HCT116 (cell line): ENCODE data around the gene FREY1. TPM values are rescaled to one million over a fixed set of nuclear protein-coding genes. Genes with fewer than 3 reads are reported as not detected.
"Not testable (repeated sequence)": the region's sequence is repeated elsewhere in the genome, so short reads cannot be mapped to it uniquely, and the experiment has no call there.

Experiments
- ATAC-seq: fragments of 200-7000 bp; cut with Tn5 transposase; 2 replicates; pipeline ENCODE4 v1.9.1; 2020; ENCODE audit warnings: mild to moderate bottlenecking, moderate library complexity
- BruUV-seq: library from RNA; stranded (reverse); fragments of 400-500 nt; replicated peaks from 2 replicates; lab custom pipeline; 2021; lab: Mats Ljungman, UMichigan
- CTCF ChIA-PET: fragments of 300-600 bp; sonication (Branson Sonifier 250); formaldehyde crosslinking; loops from one replicate; lab custom pipeline; 2021; ENCODE audit warnings: antibody characterized with exemption; lab: Charles Lee
- POLR2A ChIA-PET: fragments of 300-600, 350-600 bp; sonication (Branson Sonifier 250); formaldehyde crosslinking; loops from one replicate; lab custom pipeline; 2021; ENCODE audit warnings: antibody characterized with exemption; lab: Charles Lee
- RAD21 ChIA-PET, 2 experiments: fragments of 300-600 bp; sonication (Branson Sonifier 250); formaldehyde crosslinking; loops; one replicate each; lab custom pipeline; 2023; ENCODE audit warnings: low total read pairs in 2 of 2; ENCODE audit not compliant: uncharacterized antibody in 2 of 2, unreplicated experiment in 2 of 2, low non-redundant PET in 1 of 2; lab: Charles Lee
- DNase-seq: peaks from one replicate; pipeline ENCODE4 v3.0.0-alpha.2; 2010; ENCODE audit warnings: low read depth, low spot score
- H2AFZ ChIP-seq: fragments of 200-600 bp; shearing (Covaris generic), sonication (generic); 2 replicates; pipeline ENCODE4 v1.6.1; 2017; ENCODE audit warnings: low read depth, mixed run types, mixed read lengths, antibody characterized with exemption, low read length; ENCODE audit not compliant: poor library complexity, severe bottlenecking
- H3K27ac ChIP-seq: 2 replicates; pipeline ENCODE4 v1.5.1; 2012; ENCODE audit warnings: low read depth, low read length
- H3K27me3 ChIP-seq: fragments of 200-600 bp; sonication (generic); 2 replicates; pipeline ENCODE4 v1.6.1; 2016; ENCODE audit warnings: mixed run types, low read length, mixed read lengths; ENCODE audit not compliant: insufficient read depth
- H3K36me3 ChIP-seq, 2 experiments: fragments of 200-500 bp in 1 of 2; fragments of 200-600 bp in 1 of 2; sonication (Bioruptor generic) in 1 of 2; sonication (generic) in 1 of 2; 2 replicates each; pipeline versions ENCODE4 v1.5.1 to v1.6.1; 2014 to 2016; ENCODE audit warnings: low read length in 2 of 2, inconsistent platforms in 1 of 2, mixed read lengths in 1 of 2, mixed run types in 1 of 2; ENCODE audit not compliant: insufficient read depth in 2 of 2, control insufficient read depth in 1 of 2
- H3K4me1 ChIP-seq, 2 experiments: fragments of 200-600 bp in 1 of 2; sonication (generic) in 1 of 2; 2 replicates each; pipeline versions ENCODE4 v1.5.1 to v1.6.1; 2012 to 2017; ENCODE audit warnings: low read length in 2 of 2, inconsistent platforms in 1 of 2, mild to moderate bottlenecking in 1 of 2, mixed read lengths in 1 of 2, mixed run types in 1 of 2, moderate library complexity in 1 of 2; ENCODE audit not compliant: insufficient read depth in 2 of 2, control insufficient read depth in 1 of 2
- H3K4me2 ChIP-seq: fragments of 200-600 bp; sonication (generic); 2 replicates; pipeline ENCODE4 v1.6.1; 2017; ENCODE audit warnings: mixed run types, low read length, mixed read lengths
- H3K4me3 ChIP-seq, 2 experiments: fragments of 200-600 bp in 1 of 2; sonication (generic) in 1 of 2; replicated peaks in 1 of 2; 2 replicates each; pipeline ENCODE4 v1.5.1; 2011 to 2016; ENCODE audit warnings: low read length in 2 of 2, control low read depth in 1 of 2, low read depth in 1 of 2, mild to moderate bottlenecking in 1 of 2, mixed read lengths in 1 of 2, mixed run types in 1 of 2
- H3K79me2 ChIP-seq: fragments of 200-600 bp; sonication (generic); 2 replicates; pipeline ENCODE4 v1.6.1; 2017; ENCODE audit warnings: mild to moderate bottlenecking, mixed run types, low read length, moderate library complexity, mixed read lengths; ENCODE audit not compliant: insufficient read depth
- H3K9ac ChIP-seq: fragments of 200-600 bp; sonication (generic); 2 replicates; pipeline ENCODE4 v1.6.1; 2016; ENCODE audit warnings: low read length, mixed read lengths
- H3K9me2 ChIP-seq: fragments of 200-600 bp; sonication (generic), shearing (Covaris generic); 2 replicates; pipeline ENCODE4 v1.6.1; 2017; ENCODE audit warnings: mixed run types, mild to moderate bottlenecking, moderate library complexity; ENCODE audit not compliant: insufficient read depth
- H3K9me3 ChIP-seq, 2 experiments: fragments of 200-500 bp in 1 of 2; fragments of 200-600 bp in 1 of 2; sonication (Bioruptor generic) in 1 of 2; sonication (generic) in 1 of 2; 2 replicates each; pipeline ENCODE4 v1.6.1; 2014 to 2017; ENCODE audit warnings: low read length in 2 of 2, mixed read lengths in 2 of 2, inconsistent platforms in 1 of 2, low read depth in 1 of 2, mild to moderate bottlenecking in 1 of 2, mixed run types in 1 of 2, moderate library complexity in 1 of 2; ENCODE audit not compliant: control insufficient read depth in 1 of 2, insufficient read depth in 1 of 2
- H4K20me1 ChIP-seq: fragments of 200-600 bp; sonication (generic), shearing (Covaris generic); 2 replicates; pipeline ENCODE4 v1.6.1; 2017; ENCODE audit warnings: mixed run types, mild to moderate bottlenecking, moderate library complexity; ENCODE audit not compliant: insufficient read depth
- CTCF ChIP-seq, 3 experiments: fragments of 200-600 bp in 1 of 3; sonication (generic) in 1 of 3; IDR thresholded peaks in 2 of 3; conservative IDR thresholded peaks in 1 of 3; 2 replicates each; pipeline ENCODE4 v1.5.1; 2012 to 2017; ENCODE audit warnings: low read depth in 2 of 3, low read length in 2 of 3, antibody characterized with exemption in 1 of 3, borderline replicate concordance in 1 of 3, control low read depth in 1 of 3, mild to moderate bottlenecking in 1 of 3, mixed read lengths in 1 of 3, mixed run types in 1 of 3, moderate library complexity in 1 of 3; ENCODE audit not compliant: insufficient read depth in 1 of 3
- EZH2 ChIP-seq: fragments of 200-600 bp; sonication (generic); IDR thresholded peaks from 2 replicates; pipeline ENCODE4 v1.6.1; 2017; ENCODE audit warnings: antibody characterized with exemption, mixed run types
- JUND ChIP-seq: IDR thresholded peaks from 2 replicates; pipeline ENCODE4 v1.6.1; 2012
- RAD21 ChIP-seq: IDR thresholded peaks from 2 replicates; pipeline ENCODE4 v1.6.1; 2012; ENCODE audit warnings: low read depth, mild to moderate bottlenecking
- ZFX ChIP-seq: fragments of 450-650 bp; IDR thresholded peaks from 2 replicates; pipeline ENCODE4 v1.6.1; 2017
- ZNF274 ChIP-seq: fragments of 200-500 bp; sonication (Bioruptor generic); IDR thresholded peaks from 2 replicates; pipeline ENCODE4 v1.6.1; 2014; ENCODE audit warnings: mild to moderate bottlenecking, low read depth, low read length, inconsistent platforms
- intact Hi-C: fragments of 100-400 bp; cut with micrococcal nuclease; formaldehyde crosslinking; loops from 2 replicates; pipeline ENCODE4 v1.10.0; 2022
- total RNA-seq: library from RNA; stranded (reverse); gene quantifications from one replicate; pipeline ENCODE4 v1.2.1, GENCODE V29; 2021; ENCODE audit not compliant: unreplicated experiment
- TF ChIP-seq, protein P1 (sequence below): IDR thresholded peaks from 2 replicates; pipeline ENCODE4 v1.6.1; 2011; ENCODE audit warnings: mild to moderate bottlenecking, low read length, moderate library complexity; ENCODE audit not compliant: insufficient replicate concordance; ENCODE audit errors: extremely low read depth

The FREY1 gene
- total RNA-seq, 1 experiment from 2014 or later = 0.96 TPM

- no peak for TF ChIP-seq CTCF (IDR thresholded peaks at IDR 0.05 in 2 of 3, conservative IDR thresholded peaks at IDR 0.05 in 1 of 3; ENCODE audit: borderline replicate concordance in 1 of 3, insufficient read depth in 1 of 3, low read depth in 2 of 3, low read length in 2 of 3)
- TF ChIP-seq, all 23 proteins: peak for 0
These were observed 882 bp downstream of the FREY1 start (continued) for GRCh38 chr11:45906096-45906682.

DNA sequence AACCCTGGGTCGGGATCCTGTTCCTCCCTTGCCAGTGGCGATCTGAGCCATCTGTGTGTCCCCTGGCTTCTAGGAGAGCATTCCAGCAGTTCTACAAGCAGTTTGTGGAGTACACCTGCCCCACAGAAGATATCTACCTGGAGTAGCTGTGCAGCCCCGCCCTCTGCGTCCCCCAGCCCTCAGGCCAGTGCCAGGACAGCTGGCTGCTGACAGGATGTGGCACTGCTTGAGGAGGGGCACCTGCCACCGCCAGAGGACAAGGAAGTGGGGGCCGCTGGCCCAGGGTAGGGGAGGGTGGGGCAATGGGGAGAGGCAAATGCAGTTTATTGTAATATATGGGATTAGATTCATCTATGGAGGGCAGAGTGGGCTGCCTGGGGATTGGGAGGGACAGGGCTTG lies 1.5 kb downstream of the FREY1 start:
- intact Hi-C loops, H3K79me2 ChIP-seq, CTCF ChIA-PET, ATAC-seq, H3K27me3 ChIP-seq, H3K9ac ChIP-seq, H2AFZ ChIP-seq, DNase-seq, RAD21 ChIA-PET, H4K20me1 ChIP-seq, BruUV-seq, H3K4me3 ChIP-seq, H3K9me2 ChIP-seq, H3K36me3 ChIP-seq, H3K4me2 ChIP-seq, H3K4me1 ChIP-seq, H3K9me3 ChIP-seq, H3K27ac ChIP-seq: not testable (repeated sequence)
- POLR2A ChIA-PET = interaction anchor here (1.2 kb wide), 1 partner anchor 13 kb away, joined by 3 read pairs; no protein-coding TSS in a partner anchor

GRCh38 chr11:45905095-45905494 lies 2.0 kb downstream of the FREY1 start:
- BruUV-seq = no TSS peak
- POLR2A ChIA-PET = no interaction called here
- intact Hi-C loops = no loop called here
- TF ChIP-seq, protein P1, sequence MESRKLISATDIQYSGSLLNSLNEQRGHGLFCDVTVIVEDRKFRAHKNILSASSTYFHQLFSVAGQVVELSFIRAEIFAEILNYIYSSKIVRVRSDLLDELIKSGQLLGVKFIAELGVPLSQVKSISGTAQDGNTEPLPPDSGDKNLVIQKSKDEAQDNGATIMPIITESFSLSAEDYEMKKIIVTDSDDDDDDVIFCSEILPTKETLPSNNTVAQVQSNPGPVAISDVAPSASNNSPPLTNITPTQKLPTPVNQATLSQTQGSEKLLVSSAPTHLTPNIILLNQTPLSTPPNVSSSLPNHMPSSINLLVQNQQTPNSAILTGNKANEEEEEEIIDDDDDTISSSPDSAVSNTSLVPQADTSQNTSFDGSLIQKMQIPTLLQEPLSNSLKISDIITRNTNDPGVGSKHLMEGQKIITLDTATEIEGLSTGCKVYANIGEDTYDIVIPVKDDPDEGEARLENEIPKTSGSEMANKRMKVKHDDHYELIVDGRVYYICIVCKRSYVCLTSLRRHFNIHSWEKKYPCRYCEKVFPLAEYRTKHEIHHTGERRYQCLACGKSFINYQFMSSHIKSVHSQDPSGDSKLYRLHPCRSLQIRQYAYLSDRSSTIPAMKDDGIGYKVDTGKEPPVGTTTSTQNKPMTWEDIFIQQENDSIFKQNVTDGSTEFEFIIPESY = no peak
- no peak for TF ChIP-seq RAD21
- TF ChIP-seq ZNF274 = no peak
- no peak for TF ChIP-seq ZFX
- no peak for TF ChIP-seq EZH2
- TF ChIP-seq JUND = no peak
- TF ChIP-seq, all 23 proteins: peak for 0
- CTCF ChIA-PET = no interaction called here
- no peak overlapping the region for H3K4me2 ChIP-seq
- no peak overlapping the region for H2AFZ ChIP-seq
- H3K9me3 ChIP-seq = no peaks in the 10 kb centered on the region
- H3K79me2 ChIP-seq = no peaks in the 10 kb centered on the region
- H3K27ac ChIP-seq = no peak overlapping the region
- no peak for DNase-seq
- peaks cover 0 to 7% of the 10 kb centered on the region in 2 experiments; a peak in 1 of 4 replicates for H3K4me1 ChIP-seq
- no peak overlapping the region for H3K4me3 ChIP-seq
- RAD21 ChIA-PET = no interaction called here
- ATAC-seq = no peak
- no peaks in the 10 kb centered on the region for H3K9me2 ChIP-seq
- no peaks in the 10 kb centered on the region for H3K27me3 ChIP-seq
- H3K36me3 ChIP-seq = no peaks in the 10 kb centered on the region
- H3K9ac ChIP-seq = no peak overlapping the region
- H4K20me1 ChIP-seq = no peaks in the 10 kb centered on the region
